ENCODE measurements around the gene SLC26A6. TPM values are rescaled to one million over a fixed set of nuclear protein-coding genes. Genes with fewer than 3 reads are reported as not detected.

SLC26A6 gene
- total and polyA plus RNA-seq, 4 donors = 4.4 to 13.1 (median 6.3) TPM

GRCh38 chr3:48596676-48597407 lies 38.4 kb downstream of the SLC26A6 start:
- Histone ChIP-seq H3K27ac (ENCODE audit: low read depth in 1 of 2, low read length in 2 of 2) (no peak overlapping the region), H3K4me1 (ENCODE audit: control insufficient read depth in 4 of 4, insufficient read depth in 4 of 4, low read length in 3 of 4) (peaks cover 0 to 4% (median 0%) of the 10 kb centered on the region in 4 donors), H3K9ac (ENCODE audit: low read depth in 1 of 2, low read length in 2 of 2) (no peak overlapping the region), H3K9me3 (ENCODE audit: control insufficient read depth in 4 of 4, low read length in 3 of 4) (no peaks in the 10 kb centered on the region), H3K27me3 (ENCODE audit: control insufficient read depth in 4 of 4, insufficient read depth in 4 of 4, low read length in 3 of 4) (no peaks in the 10 kb centered on the region), H3K36me3 (ENCODE audit: control insufficient read depth in 4 of 4, insufficient read depth in 3 of 4, low read depth in 1 of 4, low read length in 3 of 4) (peaks cover 10 to 45% (median 32%) of the 10 kb centered on the region in 4 donors), H3K4me3 (ENCODE audit: low read depth in 1 of 3, low read length in 3 of 3) (no peak overlapping the region)
- no peak for TF ChIP-seq ZBTB33 (IDR thresholded peaks at IDR 0.05)
- no peak for TF ChIP-seq RXRA (IDR thresholded peaks at IDR 0.05)
- TF ChIP-seq TAF1 (conservative IDR thresholded peaks at IDR 0.05) = no peak
- no peak for TF ChIP-seq NR2F2 (IDR thresholded peaks at IDR 0.05)
- no peak for TF ChIP-seq RAD21 (IDR thresholded peaks at IDR 0.05)
- no peak for TF ChIP-seq MAX (IDR thresholded peaks at IDR 0.05)
- no peak for TF ChIP-seq EGR1 (IDR thresholded peaks at IDR 0.05; ENCODE audit: low read depth in 2 of 2)
- TF ChIP-seq FOXA2 (IDR thresholded peaks at IDR 0.05) = no peak
- no peak for TF ChIP-seq ATF3 (IDR thresholded peaks at IDR 0.05)
- no peak for TF ChIP-seq GABPA (IDR thresholded peaks at IDR 0.05 in 1 of 2, conservative IDR thresholded peaks at IDR 0.05 in 1 of 2)
- no peak for TF ChIP-seq FOXA1 (IDR thresholded peaks at IDR 0.05)
- TF ChIP-seq HNF4G (IDR thresholded peaks at IDR 0.05) = no peak
- no peak for TF ChIP-seq YY1 (IDR thresholded peaks at IDR 0.05)
- no peak for TF ChIP-seq JUND (IDR thresholded peaks at IDR 0.05)
- no peak for TF ChIP-seq REST (IDR thresholded peaks at IDR 0.05)
- no peak for TF ChIP-seq CTCF (IDR thresholded peaks at IDR 0.05; ENCODE audit: low read depth, low read length, missing input control)
- no peak for TF ChIP-seq HNF4A (conservative IDR thresholded peaks at IDR 0.05)
- no peak for TF ChIP-seq SP1 (IDR thresholded peaks at IDR 0.05)
- 85% methylated on average over 8 of the region's 8 CpGs for WGBS
- DNase-seq (ENCODE audit: low spot score) = no peak
